GM13976 (cell line): ENCODE results near the gene PRELID3B.

ENCODE experiments used
- DNase-seq: peaks from one replicate; pipeline ENCODE4 v3.0.0; 2012; ENCODE audit warnings: low spot score
- in situ Hi-C: fragments of 300-500 bp; cut with MboI; formaldehyde crosslinking; loops from one replicate; pipeline ENCODE4 v1.12.0; 2022; ENCODE audit warnings: low sequenced_read_pairs, mixed read lengths, inconsistent platforms; ENCODE audit not compliant: unreplicated experiment
- TF ChIP-seq, protein P1 (sequence below): IDR thresholded peaks from 2 replicates; pipeline ENCODE4 v1.5.1; 2012; ENCODE audit warnings: borderline replicate concordance, mild to moderate bottlenecking; ENCODE audit not compliant: insufficient read depth; ENCODE audit errors: extremely low read depth, missing control alignments, control extremely low read depth

The PRELID3B gene

GRCh38 chr20:59042151-59042795, at the start of gene PRELID3B:
Gene PRELID3B, minus strand, starts transcription at chr20:59042786. Its CDS starts 56 bp downstream, at chr20:59042730.
- TF ChIP-seq, protein P1, sequence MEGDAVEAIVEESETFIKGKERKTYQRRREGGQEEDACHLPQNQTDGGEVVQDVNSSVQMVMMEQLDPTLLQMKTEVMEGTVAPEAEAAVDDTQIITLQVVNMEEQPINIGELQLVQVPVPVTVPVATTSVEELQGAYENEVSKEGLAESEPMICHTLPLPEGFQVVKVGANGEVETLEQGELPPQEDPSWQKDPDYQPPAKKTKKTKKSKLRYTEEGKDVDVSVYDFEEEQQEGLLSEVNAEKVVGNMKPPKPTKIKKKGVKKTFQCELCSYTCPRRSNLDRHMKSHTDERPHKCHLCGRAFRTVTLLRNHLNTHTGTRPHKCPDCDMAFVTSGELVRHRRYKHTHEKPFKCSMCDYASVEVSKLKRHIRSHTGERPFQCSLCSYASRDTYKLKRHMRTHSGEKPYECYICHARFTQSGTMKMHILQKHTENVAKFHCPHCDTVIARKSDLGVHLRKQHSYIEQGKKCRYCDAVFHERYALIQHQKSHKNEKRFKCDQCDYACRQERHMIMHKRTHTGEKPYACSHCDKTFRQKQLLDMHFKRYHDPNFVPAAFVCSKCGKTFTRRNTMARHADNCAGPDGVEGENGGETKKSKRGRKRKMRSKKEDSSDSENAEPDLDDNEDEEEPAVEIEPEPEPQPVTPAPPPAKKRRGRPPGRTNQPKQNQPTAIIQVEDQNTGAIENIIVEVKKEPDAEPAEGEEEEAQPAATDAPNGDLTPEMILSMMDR, result no peak
- peak; percentile 55 for DNase-seq
- in situ Hi-C loops, result no loop called here

DNA sequence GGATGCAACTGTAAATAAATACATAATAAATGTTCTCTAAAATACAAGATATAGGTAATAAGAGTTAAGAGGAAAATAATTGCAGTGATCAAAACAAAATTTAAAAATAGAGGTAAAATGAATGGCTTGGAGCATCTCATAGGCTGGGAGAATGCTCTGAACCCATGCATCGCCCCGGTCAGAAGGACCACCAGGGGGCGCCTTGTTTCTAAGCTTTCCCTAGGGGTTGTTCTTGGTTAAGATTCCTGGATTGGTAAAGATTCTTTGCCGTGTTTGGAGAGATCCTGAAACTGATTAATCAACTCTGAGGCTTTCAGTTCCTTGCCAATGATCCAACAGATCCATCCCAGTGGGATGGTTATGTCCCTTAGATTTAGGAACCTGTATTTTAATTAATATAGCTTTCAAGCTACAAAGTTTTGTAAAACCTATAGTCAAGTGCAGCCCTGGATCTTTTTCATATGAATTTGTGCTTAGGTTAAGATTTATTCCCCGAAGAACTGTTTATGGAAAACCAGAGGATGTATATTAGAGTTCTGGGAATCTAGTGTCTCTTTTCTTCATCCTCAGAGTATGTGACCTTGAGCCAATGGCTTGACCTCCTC, 45.3 kb upstream of the PRELID3B start:
- in situ Hi-C loops, result loop anchor here (5.0 kb wide), 1 partner anchor 124 kb away; no protein-coding TSS in a partner anchor
- TF ChIP-seq, protein P1, result peak; percentile 79

GRCh38 chr20:59086923-59087322, 44.3 kb upstream of the PRELID3B start:
- TF ChIP-seq, protein P1, result no peak
- in situ Hi-C loops, result loop anchor here (5.0 kb wide), 1 partner anchor 125 kb away; no protein-coding TSS in a partner anchor
- no peak for DNase-seq

More for the DNA sequence above, 45.3 kb upstream of the PRELID3B start:
- peak; percentile 52 for DNase-seq

GRCh38 chr20:59084041-59084850, 41.7 kb upstream of the PRELID3B start:
- TF ChIP-seq, protein P1, result no peak
- DNase-seq, result no peak
- in situ Hi-C loops, result no loop called here

- in situ Hi-C loops, result no loop called here
- TF ChIP-seq, protein P1, result no peak
- DNase-seq, result no peak
Observed at GRCh38 chr20:59082981-59083380, 40.4 kb upstream of the PRELID3B start.

- TF ChIP-seq, protein P1, result no peak
- no peak for DNase-seq
- in situ Hi-C loops, result no loop called here
Observed at GRCh38 chr20:59082077-59082740, 39.6 kb upstream of the PRELID3B start.
